GM12878 (cell line): ENCODE measurements around the gene WHRN. TPM values are rescaled to one million over a fixed set of nuclear protein-coding genes. Genes with fewer than 3 reads are reported as not detected.

Experiments used
- ATF7 ChIP-seq: fragments of 450-650 bp; IDR thresholded peaks from 2 replicates; pipeline ENCODE4 v1.6.1; 2016; ENCODE audit warnings: low read depth, mild to moderate bottlenecking
- IRF5 ChIP-seq: fragments of 450-650 bp; IDR thresholded peaks from 2 replicates; pipeline ENCODE4 v1.6.1; 2017; ENCODE audit warnings: borderline replicate concordance
- MAX ChIP-seq: IDR thresholded peaks from 2 replicates; pipeline ENCODE4 v1.6.1; 2012; ENCODE audit warnings: low read depth, low read length, improper control_type of control experiment
- MTA2 ChIP-seq: fragments of 450-650 bp; IDR thresholded peaks from 2 replicates; pipeline ENCODE4 v1.6.1; 2016; ENCODE audit warnings: low read depth, mild to moderate bottlenecking, moderate library complexity
- SMARCA5 ChIP-seq: fragments of 450-650 bp; IDR thresholded peaks from 2 replicates; pipeline ENCODE4 v1.6.1; 2017; ENCODE audit warnings: mild to moderate bottlenecking
- SPI1 ChIP-seq: IDR thresholded peaks from 2 replicates; pipeline ENCODE4 v1.6.1; 2011; ENCODE audit warnings: low read depth, mild to moderate bottlenecking, low read length, moderate library complexity, borderline replicate concordance; ENCODE audit not compliant: insufficient read depth
- ZNF207 ChIP-seq: fragments of 450-650 bp; IDR thresholded peaks from 2 replicates; pipeline ENCODE4 v1.6.1; 2014; ENCODE audit warnings: antibody characterized with exemption, mild to moderate bottlenecking, borderline replicate concordance
- ZNF217 ChIP-seq: fragments of 450-650 bp; IDR thresholded peaks from 2 replicates; pipeline ENCODE4 v1.6.1; 2017; ENCODE audit warnings: antibody characterized with exemption, mild to moderate bottlenecking
- ZNF592 ChIP-seq: fragments of 450-650 bp; IDR thresholded peaks from 2 replicates; pipeline ENCODE4 v1.6.1; 2017; ENCODE audit warnings: mild to moderate bottlenecking, moderate library complexity
- polyA plus RNA-seq, 11 experiments: library from polyadenylated mRNA; depleted of rRNA in 4 of 11; unstranded in 6 of 11; stranded (reverse) in 5 of 11; fragments of >200 nt; fragmentation: Nextera tagmentation in 4 of 11; fragmentation: Illumina TruSeq in 1 of 11; extraction: Ambion mirVana in 4 of 11; extraction: Trizol in 1 of 11; gene quantifications; 1 replicate in 1 of 11; 2 replicates in 10 of 11; pipeline versions ENCODE4 v1.2.1 to v1.2.3, GENCODE V29; 2011 to 2016; ENCODE audit warnings: inconsistent platforms in 2 of 11, missing spikeins in 2 of 11, low read depth in 1 of 11
- total RNA-seq, 4 experiments: library from RNA; depleted of rRNA in 3 of 4; stranded (reverse); fragments of >200 nt in 3 of 4; fragmentation: Illumina TruSeq in 1 of 4; extraction: Trizol in 1 of 4; gene quantifications; 2 replicates each; pipeline versions ENCODE4 v1.2.1 to v1.2.3, GENCODE V29; 2013 to 2021

Gene WHRN
- total and polyA plus RNA-seq, 10 of the 15 experiments (the other 5 are each of a cell fraction or from before 2014, with no cell fraction given) = 0.04 to 18.2 (median 0.68) TPM; not detected in 1

- TF ChIP-seq ZNF592 (no peak), SPI1 (no peak), ZNF207 (no peak), ATF7 (peak; percentile 37), ZNF217 (no peak), SMARCA5 (0 out of 2 replicates have a peak, but pooled peaks have one; percentile 46), MTA2 (0 out of 2 replicates have a peak, but pooled peaks have one; percentile 28), IRF5 (no peak), MAX (no peak)
Observed at GRCh38 chr9:114389612-114390368, 115.5 kb downstream of the WHRN start (continued).
